Fibroblast of lung (primary cell): ENCODE measurements around the gene RASA2. TPM values are rescaled to one million over a fixed set of nuclear protein-coding genes. Genes with fewer than 3 reads are reported as not detected.

Experiments used
- DNase-seq, 2 donors: peaks; one replicate each; pipeline versions ENCODE4 v3.0.0 to v3.0.0-alpha.2; 2010; ENCODE audit warnings: low read depth in 2 of 2
- H2AFZ ChIP-seq: 2 replicates; pipeline ENCODE4 v1.5.1; 2012; ENCODE audit warnings: low read length, control low read depth, inconsistent platforms
- H3K27ac ChIP-seq: 2 replicates; pipeline ENCODE4 v1.5.1; 2011; ENCODE audit warnings: low read length, control low read depth; ENCODE audit not compliant: insufficient read depth
- H3K27me3 ChIP-seq: 2 replicates; pipeline ENCODE4 v1.5.1; 2011; ENCODE audit warnings: mild to moderate bottlenecking, low read length; ENCODE audit not compliant: control insufficient read depth, insufficient read depth
- H3K36me3 ChIP-seq: 2 replicates; pipeline ENCODE4 v1.5.1; 2011; ENCODE audit warnings: low read length; ENCODE audit not compliant: control insufficient read depth, insufficient read depth
- H3K4me1 ChIP-seq: 2 replicates; pipeline ENCODE4 v1.5.1; 2011; ENCODE audit warnings: low read length; ENCODE audit not compliant: control insufficient read depth, insufficient read depth; ENCODE audit errors: extremely low read depth
- H3K4me2 ChIP-seq: 2 replicates; pipeline ENCODE4 v1.5.1; 2011; ENCODE audit warnings: low read length, control low read depth; ENCODE audit not compliant: insufficient read depth; ENCODE audit errors: extremely low read depth
- H3K4me3 ChIP-seq, 4 experiments: fragments of 200-600 bp in 1 of 4; sonication (generic) in 1 of 4; replicated peaks in 1 of 4; 2 replicates each; pipeline ENCODE4 v1.5.1; 2011 to 2016; ENCODE audit warnings: low read length in 4 of 4, low read depth in 3 of 4, mild to moderate bottlenecking in 3 of 4, control low read depth in 2 of 4, inconsistent platforms in 1 of 4, mixed read lengths in 1 of 4; ENCODE audit not compliant: insufficient read depth in 1 of 4; ENCODE audit errors: control extremely low read depth in 1 of 4
- H3K79me2 ChIP-seq: 2 replicates; pipeline ENCODE4 v1.5.1; 2012; ENCODE audit warnings: mild to moderate bottlenecking, low read length, inconsistent platforms; ENCODE audit not compliant: control insufficient read depth, insufficient read depth
- H3K9ac ChIP-seq: 2 replicates; pipeline ENCODE4 v1.5.1; 2011; ENCODE audit warnings: mild to moderate bottlenecking, low read length, control low read depth; ENCODE audit not compliant: insufficient read depth
- H3K9me3 ChIP-seq: 2 replicates; pipeline ENCODE4 v1.5.1; 2012; ENCODE audit warnings: low read depth, low read length; ENCODE audit not compliant: control insufficient read depth, insufficient read depth
- H4K20me1 ChIP-seq: 2 replicates; pipeline ENCODE4 v1.5.1; 2011; ENCODE audit warnings: low read length; ENCODE audit not compliant: control insufficient read depth, insufficient read depth; ENCODE audit errors: extremely low read depth
- EZH2 ChIP-seq: IDR thresholded peaks from 2 replicates; pipeline ENCODE4 v1.5.1; 2012; ENCODE audit warnings: low read length, control low read depth, mild to moderate bottlenecking; ENCODE audit errors: missing control alignments
- polyA plus RNA-seq, 2 donors: library from polyadenylated mRNA; depleted of rRNA in 1 of 2; stranded (reverse) in 1 of 2; unstranded in 1 of 2; fragments of >200 nt; gene quantifications; 2 replicates each; pipeline ENCODE4 v1.2.1, GENCODE V29; 2011 to 2012; ENCODE audit warnings: missing spikeins in 1 of 2
- total RNA-seq: library from RNA; depleted of rRNA; stranded (reverse); fragments of >200 nt; gene quantifications from 2 replicates; pipeline ENCODE4 v1.2.1, GENCODE V29; 2014
- TF ChIP-seq, protein P1 (sequence below), 2 donors: IDR thresholded peaks in 1 of 2; conservative IDR thresholded peaks in 1 of 2; 1 replicate in 1 of 2; 2 replicates in 1 of 2; pipeline ENCODE4 v1.5.1; 2011 to 2012; ENCODE audit warnings: low read length in 2 of 2, control low read depth in 1 of 2, inconsistent platforms in 1 of 2, low read depth in 1 of 2, mild to moderate bottlenecking in 1 of 2

The RASA2 gene
- total and polyA plus RNA-seq, 2 donors (not counting 1 experiment from before 2014, with no cell fraction given), result 10.0 to 11.4 TPM

DNA sequence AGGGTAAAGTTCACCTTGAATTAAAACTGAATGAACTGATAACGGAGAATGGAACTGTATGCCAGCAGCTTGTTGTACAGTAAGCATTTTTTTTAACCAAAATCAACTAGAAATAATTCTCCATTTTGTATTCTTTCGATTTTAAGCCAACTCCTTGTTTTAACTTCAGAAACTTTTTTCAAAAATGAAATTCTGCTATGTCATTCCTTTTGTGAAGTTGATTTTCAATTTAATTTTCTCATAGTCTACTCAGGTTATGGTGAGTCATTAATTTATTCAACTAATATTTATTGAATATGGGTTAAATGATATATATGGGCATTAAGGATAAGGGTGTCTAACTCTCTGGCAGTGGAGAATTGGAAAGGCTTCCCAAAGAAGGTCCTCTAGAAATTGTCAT lies 53.7 kb downstream of the RASA2 start:
- no peaks in the 10 kb centered on the region for H3K9me3 ChIP-seq
- no peak overlapping the region for H3K4me2 ChIP-seq
- TF ChIP-seq, protein P1, sequence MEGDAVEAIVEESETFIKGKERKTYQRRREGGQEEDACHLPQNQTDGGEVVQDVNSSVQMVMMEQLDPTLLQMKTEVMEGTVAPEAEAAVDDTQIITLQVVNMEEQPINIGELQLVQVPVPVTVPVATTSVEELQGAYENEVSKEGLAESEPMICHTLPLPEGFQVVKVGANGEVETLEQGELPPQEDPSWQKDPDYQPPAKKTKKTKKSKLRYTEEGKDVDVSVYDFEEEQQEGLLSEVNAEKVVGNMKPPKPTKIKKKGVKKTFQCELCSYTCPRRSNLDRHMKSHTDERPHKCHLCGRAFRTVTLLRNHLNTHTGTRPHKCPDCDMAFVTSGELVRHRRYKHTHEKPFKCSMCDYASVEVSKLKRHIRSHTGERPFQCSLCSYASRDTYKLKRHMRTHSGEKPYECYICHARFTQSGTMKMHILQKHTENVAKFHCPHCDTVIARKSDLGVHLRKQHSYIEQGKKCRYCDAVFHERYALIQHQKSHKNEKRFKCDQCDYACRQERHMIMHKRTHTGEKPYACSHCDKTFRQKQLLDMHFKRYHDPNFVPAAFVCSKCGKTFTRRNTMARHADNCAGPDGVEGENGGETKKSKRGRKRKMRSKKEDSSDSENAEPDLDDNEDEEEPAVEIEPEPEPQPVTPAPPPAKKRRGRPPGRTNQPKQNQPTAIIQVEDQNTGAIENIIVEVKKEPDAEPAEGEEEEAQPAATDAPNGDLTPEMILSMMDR (conservative IDR thresholded peaks at IDR 0.05 in 1 of 2, IDR thresholded peaks at IDR 0.05 in 1 of 2; ENCODE audit: low read depth in 1 of 2, low read length in 2 of 2), result no peak
- TF ChIP-seq EZH2, result no peak
- H3K4me3 ChIP-seq, result no peak overlapping the region
- H3K27me3 ChIP-seq, result no peaks in the 10 kb centered on the region
- no peak overlapping the region for H2AFZ ChIP-seq
- H3K9ac ChIP-seq, result no peak overlapping the region
- H3K4me1 ChIP-seq, result peaks cover 2% of the 10 kb centered on the region
- H3K27ac ChIP-seq, result no peak overlapping the region
- H3K36me3 ChIP-seq, result no peaks in the 10 kb centered on the region
- no peaks in the 10 kb centered on the region for H3K79me2 ChIP-seq
- no peak for DNase-seq
- H4K20me1 ChIP-seq, result no peaks in the 10 kb centered on the region

DNA sequence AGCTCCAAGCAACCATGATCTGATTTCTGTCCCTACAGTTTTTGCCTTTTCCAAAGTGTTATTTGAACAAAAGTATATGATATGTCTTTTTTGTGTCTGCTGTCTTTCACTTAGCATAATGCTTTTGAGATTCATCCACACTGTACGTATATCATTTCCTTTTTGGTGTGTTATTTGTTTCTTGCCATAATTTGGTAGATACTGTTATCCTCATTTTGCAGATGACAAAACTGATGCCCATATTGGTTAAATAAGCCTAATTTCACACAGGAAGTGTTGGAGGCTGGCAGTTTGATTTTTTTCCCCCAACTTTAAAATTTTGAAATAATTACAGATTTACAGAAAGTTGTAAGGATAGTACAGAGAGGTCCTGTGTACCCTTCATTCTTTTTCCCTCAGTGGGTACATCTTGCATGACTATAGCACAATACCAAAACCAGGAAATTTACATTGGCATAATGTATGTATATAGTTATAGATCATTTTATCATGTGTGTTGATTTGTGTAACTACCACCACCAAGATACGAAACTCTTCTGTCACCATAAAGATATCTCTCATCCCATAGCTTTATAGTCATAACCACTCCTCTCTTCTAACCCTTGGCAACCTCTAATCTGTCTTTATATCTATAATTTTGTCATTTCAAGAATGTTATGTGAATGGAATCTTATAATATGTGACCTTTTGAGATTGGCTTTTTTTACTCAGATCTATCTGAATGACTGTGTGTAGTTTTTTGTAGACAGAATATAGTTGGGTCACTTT lies 55.6 kb downstream of the RASA2 start:
- Histone ChIP-seq H3K4me1 (peaks cover 2% of the 10 kb centered on the region), H3K79me2 (no peaks in the 10 kb centered on the region), H3K36me3 (no peaks in the 10 kb centered on the region), H3K4me3 (no peak overlapping the region), H3K27me3 (no peaks in the 10 kb centered on the region), H4K20me1 (no peaks in the 10 kb centered on the region), H3K9ac (no peak overlapping the region), H2AFZ (no peak overlapping the region), H3K27ac (no peak overlapping the region), H3K4me2 (no peak overlapping the region), H3K9me3 (no peaks in the 10 kb centered on the region)
- DNase-seq, result no peak
- TF ChIP-seq, protein P1 (conservative IDR thresholded peaks at IDR 0.05 in 1 of 2, IDR thresholded peaks at IDR 0.05 in 1 of 2; ENCODE audit: low read depth in 1 of 2, low read length in 2 of 2), result no peak
- no peak for TF ChIP-seq EZH2

DNA sequence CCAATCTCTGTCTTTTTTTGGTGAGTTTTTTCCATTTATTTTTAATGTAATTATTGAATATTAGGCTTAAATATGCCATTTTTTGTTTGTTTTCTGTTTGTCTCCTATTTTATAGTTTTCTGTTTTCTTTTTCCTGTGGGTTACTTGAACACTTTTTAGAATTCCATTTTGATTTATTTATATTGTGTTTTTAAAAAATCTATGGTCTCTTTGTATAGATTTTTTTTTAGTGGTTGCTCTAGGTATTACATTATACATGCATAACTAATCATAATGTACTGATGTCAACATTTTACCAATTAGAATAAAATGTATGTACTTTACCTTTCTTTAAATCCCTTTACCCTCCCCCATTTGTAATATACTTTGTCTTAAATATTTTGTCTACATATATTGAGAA lies 56.2 kb downstream of the RASA2 start:
- no peak overlapping the region for H2AFZ ChIP-seq
- TF ChIP-seq EZH2, result no peak
- TF ChIP-seq, protein P1 (conservative IDR thresholded peaks at IDR 0.05 in 1 of 2, IDR thresholded peaks at IDR 0.05 in 1 of 2; ENCODE audit: low read depth in 1 of 2, low read length in 2 of 2), result no peak
- no peaks in the 10 kb centered on the region for H3K27me3 ChIP-seq
- no peak overlapping the region for H3K9ac ChIP-seq
- no peak overlapping the region for H3K4me2 ChIP-seq
- DNase-seq, result no peak
- H3K4me3 ChIP-seq, result no peak overlapping the region
- no peak overlapping the region for H3K27ac ChIP-seq
- no peaks in the 10 kb centered on the region for H3K9me3 ChIP-seq
- peaks cover under 1% of the 10 kb centered on the region for H3K4me1 ChIP-seq
- no peaks in the 10 kb centered on the region for H3K79me2 ChIP-seq
- H3K36me3 ChIP-seq, result no peaks in the 10 kb centered on the region
- H4K20me1 ChIP-seq, result no peaks in the 10 kb centered on the region
